PC-9 (cell line): ENCODE data around the gene CALM1.

Source experiments
- CTCF ChIP-seq: fragments of 200-600 bp; sonication (generic); conservative IDR thresholded peaks from 2 replicates; pipeline ENCODE4 v1.6.1; 2017; ENCODE audit warnings: mixed run types, antibody characterized with exemption, mild to moderate bottlenecking, moderate library complexity
- EZH2 ChIP-seq: fragments of 200-600 bp; sonication (generic); IDR thresholded peaks from 2 replicates; pipeline ENCODE4 v1.8.0; 2017; ENCODE audit warnings: antibody characterized with exemption, low read depth

- TF ChIP-seq CTCF (no peak), EZH2 (no peak)
Observed at GRCh38 chr14:90362558-90362896, 34.3 kb upstream of the CALM1 start.
